ENCODE measurements around the gene PDCD1. TPM values are rescaled to one million over a fixed set of nuclear protein-coding genes. Genes with fewer than 3 reads are reported as not detected.

PDCD1 gene
- polyA plus RNA-seq, 1 donor (not counting 4 experiments of a cell fraction or from before 2014, with no cell fraction given) = not detected

GRCh38 chr2:241904011-241904718 lies 45.5 kb upstream of the PDCD1 start:
- Histone ChIP-seq H3K27me3 (ENCODE audit: control insufficient read depth, extremely low read depth, insufficient read depth, low read length) (peaks cover 11% of the 10 kb centered on the region), H3K4me3 (ENCODE audit: control insufficient read depth in 2 of 3, extremely low read depth in 1 of 3, insufficient read depth in 2 of 3, low read depth in 1 of 3, low read length in 3 of 3) (no peak overlapping the region), H3K79me2 (ENCODE audit: control insufficient read depth, insufficient read depth, low read length) (no peaks in the 10 kb centered on the region), H3K27ac (ENCODE audit: control insufficient read depth, insufficient read depth, low read length) (no peak overlapping the region), H3K9me1 (ENCODE audit: control insufficient read depth, extremely low read depth, insufficient read depth, low read length) (no peaks in the 10 kb centered on the region), H4K20me1 (ENCODE audit: control insufficient read depth, extremely low read depth, insufficient read depth, low read length) (no peaks in the 10 kb centered on the region), H3K4me2 (ENCODE audit: control insufficient read depth, extremely low read depth, insufficient read depth, low read depth, low read length) (no peak overlapping the region), H2AFZ (ENCODE audit: control insufficient read depth, low read length) (no peak overlapping the region), H3K36me3 (ENCODE audit: control insufficient read depth in 2 of 2, extremely low read depth in 1 of 2, insufficient read depth in 2 of 2, low read length in 2 of 2) (no peaks in the 10 kb centered on the region), H3K4me1 (ENCODE audit: control insufficient read depth, extremely low read depth, insufficient read depth, low read length) (peaks cover 17% of the 10 kb centered on the region), H3K9ac (ENCODE audit: control insufficient read depth, extremely low read depth, insufficient read depth, low read length) (no peak overlapping the region), H3K9me3 (ENCODE audit: control insufficient read depth, low read depth, low read length) (no peaks in the 10 kb centered on the region)
- dilution Hi-C loops (cut with MboI; ENCODE audit: extremely low pct_ligation_motif_present, low sequenced_read_pairs) = no loop called here
- TF ChIP-seq EZH2 (IDR thresholded peaks at IDR 0.05; ENCODE audit: low read length) (no peak), CTCF (optimal IDR thresholded peaks at IDR 0.05 in 1 of 3, IDR thresholded peaks at IDR 0.05 in 1 of 3, conservative IDR thresholded peaks at IDR 0.05 in 1 of 3; ENCODE audit: extremely low read depth in 1 of 3, insufficient read depth in 2 of 3, low read length in 3 of 3) (no peak)
- FAIRE-seq = no peak
- no peak for DNase-seq (ENCODE audit: low read depth, low spot score)

- dilution Hi-C loops (cut with MboI; ENCODE audit: extremely low pct_ligation_motif_present, low sequenced_read_pairs) = no loop called here
- Histone ChIP-seq H3K4me2 (ENCODE audit: control insufficient read depth, extremely low read depth, insufficient read depth, low read depth, low read length) (no peak overlapping the region), H3K27me3 (ENCODE audit: control insufficient read depth, extremely low read depth, insufficient read depth, low read length) (peaks cover 11% of the 10 kb centered on the region), H4K20me1 (ENCODE audit: control insufficient read depth, extremely low read depth, insufficient read depth, low read length) (no peaks in the 10 kb centered on the region), H3K79me2 (ENCODE audit: control insufficient read depth, insufficient read depth, low read length) (no peaks in the 10 kb centered on the region), H2AFZ (ENCODE audit: control insufficient read depth, low read length) (no peak overlapping the region), H3K4me1 (ENCODE audit: control insufficient read depth, extremely low read depth, insufficient read depth, low read length) (peaks cover 17% of the 10 kb centered on the region), H3K9me1 (ENCODE audit: control insufficient read depth, extremely low read depth, insufficient read depth, low read length) (no peaks in the 10 kb centered on the region), H3K9me3 (ENCODE audit: control insufficient read depth, low read depth, low read length) (no peaks in the 10 kb centered on the region), H3K9ac (ENCODE audit: control insufficient read depth, extremely low read depth, insufficient read depth, low read length) (no peak overlapping the region), H3K27ac (ENCODE audit: control insufficient read depth, insufficient read depth, low read length) (no peak overlapping the region), H3K36me3 (ENCODE audit: control insufficient read depth in 2 of 2, extremely low read depth in 1 of 2, insufficient read depth in 2 of 2, low read length in 2 of 2) (no peaks in the 10 kb centered on the region), H3K4me3 (ENCODE audit: control insufficient read depth in 2 of 3, extremely low read depth in 1 of 3, insufficient read depth in 2 of 3, low read depth in 1 of 3, low read length in 3 of 3) (no peak overlapping the region)
- TF ChIP-seq CTCF (optimal IDR thresholded peaks at IDR 0.05 in 1 of 3, IDR thresholded peaks at IDR 0.05 in 1 of 3, conservative IDR thresholded peaks at IDR 0.05 in 1 of 3; ENCODE audit: extremely low read depth in 1 of 3, insufficient read depth in 2 of 3, low read length in 3 of 3) (no peak), EZH2 (IDR thresholded peaks at IDR 0.05; ENCODE audit: low read length) (no peak)
- DNase-seq (ENCODE audit: low read depth, low spot score) = no peak
- FAIRE-seq = no peak
Measured at GRCh38 chr2:241903121-241904010, 44.7 kb upstream of the PDCD1 start.

All from keratinocyte (primary cell).